Measurements from ENCODE around the gene TMEM238. TPM values are rescaled to one million over a fixed set of nuclear protein-coding genes. Genes with fewer than 3 reads are reported as not detected.

TMEM238 gene
- total and polyA plus RNA-seq, 2 donors (not counting 3 experiments of a cell fraction or from before 2014, with no cell fraction given), result 0.18 to 0.35 TPM

DNA sequence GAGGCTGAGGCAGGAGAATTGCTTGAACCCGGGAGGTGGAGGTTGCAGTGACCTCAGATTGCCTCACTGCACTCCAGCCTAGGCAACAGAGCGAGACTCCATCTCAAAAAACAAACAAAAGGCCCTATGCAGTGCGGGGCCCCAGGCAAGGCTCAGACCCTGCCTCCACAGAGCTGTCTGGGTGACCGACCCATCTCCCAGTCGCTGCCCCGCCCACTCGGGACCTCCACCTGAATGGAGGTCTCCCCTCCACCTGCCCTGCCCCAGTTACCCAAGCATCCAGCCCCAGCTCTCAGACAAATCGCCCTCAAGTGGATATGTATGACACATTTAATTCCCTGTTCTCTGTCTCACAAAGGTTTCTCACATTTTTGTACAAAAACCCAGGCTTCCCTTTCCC lies 18.8 kb downstream of the TMEM238 start:
- Histone ChIP-seq H3K27me3 (ENCODE audit: control insufficient read depth in 2 of 2, insufficient read depth in 2 of 2, low read length in 2 of 2) (peaks cover 5 to 13% of the 10 kb centered on the region in 2 experiments), H3K27ac (ENCODE audit: insufficient read depth, low read depth, low read length) (no peak overlapping the region), H3K4me1 (ENCODE audit: control insufficient read depth, extremely low read depth, insufficient read depth, low read length) (peaks cover 3% of the 10 kb centered on the region), H4K20me1 (replicated peaks; ENCODE audit: control insufficient read depth, extremely low read depth, insufficient read depth, low read length) (no peaks in the 10 kb centered on the region), H3K9me1 (replicated peaks; ENCODE audit: control insufficient read depth, extremely low read depth, insufficient read depth, low read length) (no peaks in the 10 kb centered on the region), H3K9ac (replicated peaks; ENCODE audit: extremely low read depth, insufficient read depth, low read length) (no peak overlapping the region), H3K79me2 (ENCODE audit: control insufficient read depth, insufficient read depth, low read length) (no peaks in the 10 kb centered on the region), H3K36me3 (ENCODE audit: control insufficient read depth in 2 of 2, extremely low read depth in 1 of 2, insufficient read depth in 2 of 2, low read length in 2 of 2) (no peaks in the 10 kb centered on the region), H3K4me2 (ENCODE audit: insufficient read depth, low read length) (no peak overlapping the region), H3K9me3 (replicated peaks; ENCODE audit: control insufficient read depth, insufficient read depth, low read length) (no peaks in the 10 kb centered on the region), H3K4me3 (replicated peaks in 1 of 3; ENCODE audit: insufficient read depth in 1 of 3, low read depth in 1 of 3, low read length in 3 of 3) (no peak overlapping the region), H2AFZ (ENCODE audit: low read depth, low read length) (no peak overlapping the region)
- ChIA-PET CTCF (interaction anchor here (1.2 kb wide), 2 partner anchors 10 to 102 kb away, joined by 3 read pairs; no protein-coding TSS in a partner anchor), POLR2A (no interaction called here)
- TF ChIP-seq FOS (IDR thresholded peaks at IDR 0.05; ENCODE audit: borderline replicate concordance, insufficient read depth, low read length), result no peak
- no peak for TF ChIP-seq MYC (IDR thresholded peaks at IDR 0.05; ENCODE audit: low read depth, low read length)
- TF ChIP-seq GATA2 (IDR thresholded peaks at IDR 0.05; ENCODE audit: insufficient read depth, insufficient read length, low read depth, low read length), result no peak
- no peak for TF ChIP-seq POLR2A (IDR thresholded peaks at IDR 0.05; ENCODE audit: low read depth, low read length)
- TF ChIP-seq, protein P1, sequence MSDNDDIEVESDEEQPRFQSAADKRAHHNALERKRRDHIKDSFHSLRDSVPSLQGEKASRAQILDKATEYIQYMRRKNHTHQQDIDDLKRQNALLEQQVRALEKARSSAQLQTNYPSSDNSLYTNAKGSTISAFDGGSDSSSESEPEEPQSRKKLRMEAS (IDR thresholded peaks at IDR 0.05; ENCODE audit: insufficient read depth, insufficient read length), result no peak
- TF ChIP-seq JUN (IDR thresholded peaks at IDR 0.05; ENCODE audit: borderline replicate concordance, insufficient read depth, insufficient read length, low read depth), result no peak
- no peak for TF ChIP-seq EZH2 (IDR thresholded peaks at IDR 0.05; ENCODE audit: borderline replicate concordance, low read depth, low read length, severe bottlenecking)
- DNase-seq (ENCODE audit: low read depth, low spot score) (no peak), FAIRE-seq (no peak)
- BruUV-seq (replicated peaks), result no TSS peak
- intact Hi-C loops (cut with micrococcal nuclease) (no loop called here), dilution Hi-C loops (cut with MboI; ENCODE audit: extremely low pct_ligation_motif_present, low sequenced_read_pairs) (no loop called here)

DNA sequence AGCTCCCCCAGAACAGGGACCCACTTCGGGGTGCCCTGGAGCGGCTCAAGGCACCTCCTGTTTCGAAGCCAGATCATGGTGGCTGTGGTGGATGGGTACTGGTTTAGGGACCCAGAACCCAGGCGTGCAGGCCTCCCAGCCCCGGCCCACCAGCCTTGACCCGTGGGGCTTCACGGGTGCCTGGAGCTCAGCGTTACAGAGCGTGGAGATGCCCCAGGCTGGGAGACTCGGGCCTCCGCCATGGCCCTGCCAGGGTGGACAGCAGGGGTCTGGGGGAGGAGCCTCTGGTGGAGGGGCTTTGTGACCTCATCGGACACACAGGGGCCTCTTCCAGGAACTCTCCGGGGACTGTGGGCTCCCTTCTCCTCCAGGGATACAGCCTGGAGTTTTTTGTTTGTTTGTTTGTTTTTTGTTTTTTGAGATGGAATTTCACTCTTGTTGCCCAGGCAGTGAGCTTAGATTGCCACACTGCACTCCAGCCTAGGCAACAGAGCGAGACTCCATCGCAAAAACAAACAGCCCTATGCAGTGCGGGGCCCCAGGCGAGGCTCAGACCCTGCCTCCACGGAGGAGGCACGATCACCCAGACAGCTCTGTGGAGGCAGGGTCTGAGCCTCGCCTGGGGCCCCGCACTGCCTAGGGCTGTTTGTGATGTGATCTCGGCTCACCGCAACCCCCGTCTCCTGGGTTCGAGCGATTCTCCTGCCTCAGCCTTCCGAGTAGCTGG lies 20.9 kb downstream of the TMEM238 start, which contains the start of gene GARIN5B:
TSS of gene GARIN5B (minus strand) at position 271 of the 727 bp plus-strand sequence. CDS start at position 77, 194 bp downstream.
- Histone ChIP-seq H3K4me2 (ENCODE audit: insufficient read depth, low read length) (no peak within 1 kb of the TSS), H3K79me2 (ENCODE audit: control insufficient read depth, insufficient read depth, low read length) (no peaks in the 10 kb centered on the region), H4K20me1 (replicated peaks; ENCODE audit: control insufficient read depth, extremely low read depth, insufficient read depth, low read length) (no peaks in the 10 kb centered on the region), H3K27ac (ENCODE audit: insufficient read depth, low read depth, low read length) (no peak within 1 kb of the TSS), H3K36me3 (ENCODE audit: control insufficient read depth in 2 of 2, extremely low read depth in 1 of 2, insufficient read depth in 2 of 2, low read length in 2 of 2) (no peaks in the 10 kb centered on the region), H3K9me3 (replicated peaks; ENCODE audit: control insufficient read depth, insufficient read depth, low read length) (no peaks in the 10 kb centered on the region), H3K9ac (replicated peaks; ENCODE audit: extremely low read depth, insufficient read depth, low read length) (no peak within 1 kb of the TSS), H3K9me1 (replicated peaks; ENCODE audit: control insufficient read depth, extremely low read depth, insufficient read depth, low read length) (no peaks in the 10 kb centered on the region), H3K27me3 (ENCODE audit: control insufficient read depth in 2 of 2, insufficient read depth in 2 of 2, low read length in 2 of 2) (no peaks in the 10 kb centered on the region), H3K4me1 (ENCODE audit: control insufficient read depth, extremely low read depth, insufficient read depth, low read length) (no peaks in the 10 kb centered on the region), H2AFZ (ENCODE audit: low read depth, low read length) (no peak within 1 kb of the TSS), H3K4me3 (replicated peaks in 1 of 3; ENCODE audit: insufficient read depth in 1 of 3, low read depth in 1 of 3, low read length in 3 of 3) (no peak within 1 kb of the TSS)
- no peak for DNase-seq (ENCODE audit: low read depth, low spot score)
- no TSS peak for BruUV-seq (replicated peaks)
- TF ChIP-seq, protein P2, sequence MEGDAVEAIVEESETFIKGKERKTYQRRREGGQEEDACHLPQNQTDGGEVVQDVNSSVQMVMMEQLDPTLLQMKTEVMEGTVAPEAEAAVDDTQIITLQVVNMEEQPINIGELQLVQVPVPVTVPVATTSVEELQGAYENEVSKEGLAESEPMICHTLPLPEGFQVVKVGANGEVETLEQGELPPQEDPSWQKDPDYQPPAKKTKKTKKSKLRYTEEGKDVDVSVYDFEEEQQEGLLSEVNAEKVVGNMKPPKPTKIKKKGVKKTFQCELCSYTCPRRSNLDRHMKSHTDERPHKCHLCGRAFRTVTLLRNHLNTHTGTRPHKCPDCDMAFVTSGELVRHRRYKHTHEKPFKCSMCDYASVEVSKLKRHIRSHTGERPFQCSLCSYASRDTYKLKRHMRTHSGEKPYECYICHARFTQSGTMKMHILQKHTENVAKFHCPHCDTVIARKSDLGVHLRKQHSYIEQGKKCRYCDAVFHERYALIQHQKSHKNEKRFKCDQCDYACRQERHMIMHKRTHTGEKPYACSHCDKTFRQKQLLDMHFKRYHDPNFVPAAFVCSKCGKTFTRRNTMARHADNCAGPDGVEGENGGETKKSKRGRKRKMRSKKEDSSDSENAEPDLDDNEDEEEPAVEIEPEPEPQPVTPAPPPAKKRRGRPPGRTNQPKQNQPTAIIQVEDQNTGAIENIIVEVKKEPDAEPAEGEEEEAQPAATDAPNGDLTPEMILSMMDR (IDR thresholded peaks at IDR 0.05; ENCODE audit: extremely low read depth in 1 of 2, insufficient read depth in 1 of 2, low read depth in 1 of 2, low read length in 2 of 2), result no peak
- no peak for TF ChIP-seq FOS (IDR thresholded peaks at IDR 0.05; ENCODE audit: borderline replicate concordance, insufficient read depth, low read length)
- no peak for TF ChIP-seq POLR2A (IDR thresholded peaks at IDR 0.05; ENCODE audit: low read depth, low read length)
- no peak for TF ChIP-seq GATA2 (IDR thresholded peaks at IDR 0.05; ENCODE audit: insufficient read depth, insufficient read length, low read depth, low read length)
- no peak for TF ChIP-seq POLR2AphosphoS5 (IDR thresholded peaks at IDR 0.05; ENCODE audit: insufficient read depth, low read depth, low read length)
- TF ChIP-seq, protein P1 (IDR thresholded peaks at IDR 0.05; ENCODE audit: insufficient read depth, insufficient read length), result no peak
- TF ChIP-seq JUN (IDR thresholded peaks at IDR 0.05; ENCODE audit: borderline replicate concordance, insufficient read depth, insufficient read length, low read depth), result no peak
- no peak for TF ChIP-seq EZH2 (IDR thresholded peaks at IDR 0.05; ENCODE audit: borderline replicate concordance, low read depth, low read length, severe bottlenecking)
- dilution Hi-C loops (cut with MboI; ENCODE audit: extremely low pct_ligation_motif_present, low sequenced_read_pairs), result no loop called here
- FAIRE-seq, result no peak
- intact Hi-C loops (cut with micrococcal nuclease), result no loop called here
- POLR2A ChIA-PET, result no interaction called here
- CTCF ChIA-PET, result no interaction called here
